HEK293 (cell line): ENCODE data around the gene COPS9.
A peak's percentile ranks its signal among the peaks of the same experiment; 100 is the strongest.

Experiments used
- CTCF ChIA-PET: fragments of 350-600 bp; formaldehyde crosslinking; extraction: SDS; loops from one replicate; lab custom pipeline; 2021; ENCODE audit warnings: antibody characterized with exemption; lab: Yijun Ruan, JAX
- POLR2A ChIA-PET: fragments of 300-600 bp; formaldehyde crosslinking; extraction: SDS; loops from one replicate; lab custom pipeline; 2020; ENCODE audit warnings: antibody characterized with exemption, inconsistent platforms; lab: Yijun Ruan, JAX
- H3K27ac ChIP-seq: fragments of 200-500 bp; sonication (Bioruptor generic); 2 replicates; pipeline ENCODE4 v1.5.1; 2014; ENCODE audit warnings: low read depth, low read length, control low read depth, inconsistent platforms; ENCODE audit errors: extremely low read depth
- H3K36me3 ChIP-seq, 2 experiments: fragments of 200-500 bp in 1 of 2; sonication (Bioruptor generic) in 1 of 2; 1 replicate in 1 of 2; 2 replicates in 1 of 2; pipeline ENCODE4 v1.5.1; 2014 to 2017; ENCODE audit warnings: inconsistent platforms in 2 of 2, low read length in 2 of 2; ENCODE audit not compliant: control insufficient read depth in 2 of 2, insufficient read depth in 1 of 2
- H3K4me1 ChIP-seq: fragments of 200-500 bp; sonication (Bioruptor generic); 2 replicates; pipeline ENCODE4 v1.5.1; 2014; ENCODE audit warnings: mild to moderate bottlenecking, low read length, inconsistent platforms; ENCODE audit not compliant: control insufficient read depth, insufficient read depth
- H3K4me3 ChIP-seq: 2 replicates; pipeline ENCODE4 v1.5.1; 2011; ENCODE audit warnings: low read depth, mild to moderate bottlenecking, control low read depth, low read length, moderate library complexity
- H3K9me3 ChIP-seq: fragments of 200-500 bp; sonication (Bioruptor generic); 2 replicates; pipeline ENCODE4 v1.5.1; 2014; ENCODE audit warnings: low read depth, low read length, inconsistent platforms; ENCODE audit not compliant: control insufficient read depth, insufficient read depth
- BCL11A ChIP-seq: fragments of 450-650 bp; formaldehyde crosslinking; IDR thresholded peaks from 2 replicates; pipeline ENCODE4 v1.5.1; 2016; ENCODE audit warnings: low read depth, missing biosample characterization, missing genetic modification characterization
- CTCF ChIP-seq: fragments of 450-650 bp; formaldehyde crosslinking; IDR thresholded peaks from 2 replicates; pipeline ENCODE4 v1.5.1; 2016; ENCODE audit warnings: missing biosample characterization, missing genetic modification characterization
- HOXD13 ChIP-seq: sonication (generic); formaldehyde crosslinking; IDR thresholded peaks from 2 replicates; pipeline ENCODE4 v1.8.0; 2022; ENCODE audit warnings: missing genetic modification reagents, borderline replicate concordance
- INSM2 ChIP-seq: fragments of 450-650 bp; formaldehyde crosslinking; IDR thresholded peaks from 2 replicates; pipeline ENCODE4 v1.5.1; 2016; ENCODE audit warnings: missing biosample characterization, missing genetic modification characterization
- MYNN ChIP-seq: fragments of 450-650 bp; formaldehyde crosslinking; IDR thresholded peaks from 2 replicates; pipeline ENCODE4 v1.5.1; 2016; ENCODE audit warnings: missing biosample characterization, missing genetic modification characterization, borderline replicate concordance
- REST ChIP-seq: fragments of 450-650 bp; formaldehyde crosslinking; IDR thresholded peaks from 2 replicates; pipeline ENCODE4 v1.5.1; 2016; ENCODE audit warnings: missing biosample characterization, missing genetic modification characterization
- SALL2 ChIP-seq: fragments of 450-650 bp; formaldehyde crosslinking; IDR thresholded peaks from 2 replicates; pipeline ENCODE4 v1.5.0; 2017; ENCODE audit warnings: missing biosample characterization, mild to moderate bottlenecking, missing genetic modification characterization, borderline replicate concordance
- ZFP3 ChIP-seq: fragments of 450-650 bp; formaldehyde crosslinking; IDR thresholded peaks from 2 replicates; pipeline ENCODE4 v1.5.1; 2016; ENCODE audit warnings: low read depth, missing biosample characterization, missing genetic modification characterization
- ZNF112 ChIP-seq: fragments of 450-650 bp; formaldehyde crosslinking; IDR thresholded peaks from 2 replicates; pipeline ENCODE4 v1.5.0; 2017; ENCODE audit warnings: missing biosample characterization, missing genetic modification characterization
- ZNF148 ChIP-seq: fragments of 450-650 bp; formaldehyde crosslinking; IDR thresholded peaks from 2 replicates; pipeline ENCODE4 v1.5.0; 2017; ENCODE audit warnings: missing biosample characterization, missing genetic modification characterization, borderline replicate concordance
- ZNF169 ChIP-seq: fragments of 450-650 bp; formaldehyde crosslinking; IDR thresholded peaks from 2 replicates; pipeline ENCODE4 v1.5.1; 2016; ENCODE audit warnings: missing biosample characterization, missing genetic modification characterization
- ZNF18 ChIP-seq: fragments of 450-650 bp; formaldehyde crosslinking; IDR thresholded peaks from 2 replicates; pipeline ENCODE4 v1.5.1; 2016; ENCODE audit warnings: missing biosample characterization, missing genetic modification characterization
- ZNF223 ChIP-seq: fragments of 450-650 bp; formaldehyde crosslinking; IDR thresholded peaks from 2 replicates; pipeline ENCODE4 v1.5.1; 2016; ENCODE audit warnings: missing biosample characterization, missing genetic modification characterization
- ZNF274 ChIP-seq, 2 experiments: fragments of 200-500 bp in 1 of 2; fragments of 450-650 bp in 1 of 2; sonication (Bioruptor generic) in 1 of 2; formaldehyde crosslinking in 1 of 2; IDR thresholded peaks; 2 replicates each; pipeline versions ENCODE4 v1.5.1 to v1.6.1; 2014 to 2016; ENCODE audit warnings: borderline replicate concordance in 1 of 2, inconsistent platforms in 1 of 2, low read length in 1 of 2, missing biosample characterization in 1 of 2, missing genetic modification characterization in 1 of 2
- ZNF350 ChIP-seq: fragments of 450-650 bp; formaldehyde crosslinking; IDR thresholded peaks from 2 replicates; pipeline ENCODE4 v1.5.0; 2017; ENCODE audit warnings: missing biosample characterization, mild to moderate bottlenecking, missing genetic modification characterization
- ZNF513 ChIP-seq: fragments of 450-650 bp; IDR thresholded peaks from 2 replicates; pipeline ENCODE4 v1.5.1; 2018; ENCODE audit warnings: missing biosample characterization, missing genetic modification characterization
- ZNF518A ChIP-seq: fragments of 450-650 bp; formaldehyde crosslinking; conservative IDR thresholded peaks from 2 replicates; pipeline ENCODE4 v1.5.1; 2016; ENCODE audit warnings: low read depth, missing biosample characterization, missing genetic modification characterization
- ZNF544 ChIP-seq: fragments of 450-650 bp; formaldehyde crosslinking; IDR thresholded peaks from 2 replicates; pipeline ENCODE4 v1.5.0; 2017; ENCODE audit warnings: missing biosample characterization, missing genetic modification characterization
- ZNF600 ChIP-seq: fragments of 450-650 bp; formaldehyde crosslinking; IDR thresholded peaks from 2 replicates; pipeline ENCODE4 v1.5.1; 2016; ENCODE audit warnings: missing biosample characterization, missing genetic modification characterization

COPS9 gene

GRCh38 chr2:240135706-240136012, 446 bp downstream of the COPS9 start:
- peak overlapping the region; percentile 53; the same call in 1 of the 2 replicates for H3K27ac ChIP-seq
- H3K36me3 ChIP-seq, result peaks cover 0 to 39% of the 10 kb centered on the region in 2 experiments; a peak in 1 of 3 replicates
- H3K9me3 ChIP-seq, result no peaks in the 10 kb centered on the region
- H3K4me1 ChIP-seq, result peaks cover 9% of the 10 kb centered on the region; the same call in 1 of the 2 replicates
- ChIA-PET POLR2A (no interaction called here), CTCF (no interaction called here)
- H3K4me3 ChIP-seq, result peak overlapping the region; percentile 98
- TF ChIP-seq HOXD13 (CRISPR knock-in tag), result no peak
- TF ChIP-seq ZNF112 (tag by site-specific recombination), result no peak
- TF ChIP-seq ZNF274 (IDR thresholded peaks at IDR 0.05; ENCODE audit: low read length), result no peak
- TF ChIP-seq ZNF274 (tag by site-specific recombination; IDR thresholded peaks at IDR 0.05; ENCODE audit: borderline replicate concordance), result no peak
- no peak for TF ChIP-seq BCL11A (tag by site-specific recombination)
- TF ChIP-seq CTCF (tag by site-specific recombination), result no peak
- TF ChIP-seq ZNF148 (tag by site-specific recombination), result no peak
- no peak for TF ChIP-seq SALL2
- no peak for TF ChIP-seq ZFP3
- no peak for TF ChIP-seq REST
- no peak for TF ChIP-seq MYNN (tag by site-specific recombination)
- TF ChIP-seq ZNF600 (tag by site-specific recombination), result no peak
- no peak for TF ChIP-seq ZNF18
- no peak for TF ChIP-seq ZNF544 (tag by site-specific recombination)
- TF ChIP-seq INSM2 (tag by site-specific recombination), result no peak
- TF ChIP-seq ZNF350, result no peak
- no peak for TF ChIP-seq ZNF518A
- no peak for TF ChIP-seq ZNF513
- no peak for TF ChIP-seq ZNF223 (tag by site-specific recombination)
- TF ChIP-seq ZNF169, result no peak
